IPS-20b (cell line): ENCODE measurements around the gene REC8.
"Not testable (repeated sequence)": the region's sequence is repeated elsewhere in the genome, so short reads cannot be mapped to it uniquely, and the experiment has no call there.

Experiments
- H3K27ac ChIP-seq: one replicate; pipeline ENCODE4 v1.5.1; 2013; ENCODE audit warnings: low read length
- H3K27me3 ChIP-seq: 2 replicates; pipeline ENCODE4 v1.6.1; 2013; ENCODE audit warnings: mild to moderate bottlenecking, low read length, inconsistent platforms; ENCODE audit not compliant: insufficient read depth
- H3K36me3 ChIP-seq: 2 replicates; pipeline ENCODE4 v1.6.1; 2013; ENCODE audit warnings: low read depth, mild to moderate bottlenecking, inconsistent platforms, low read length, moderate library complexity; ENCODE audit not compliant: insufficient read depth
- H3K4me1 ChIP-seq: 2 replicates; pipeline ENCODE4 v1.6.1; 2013; ENCODE audit warnings: mild to moderate bottlenecking, control low read depth, inconsistent platforms, low read length, moderate library complexity; ENCODE audit not compliant: insufficient read depth
- H3K4me3 ChIP-seq: 2 replicates; pipeline ENCODE4 v1.5.1; 2013; ENCODE audit warnings: mild to moderate bottlenecking, low read length, inconsistent platforms
- H3K9ac ChIP-seq: 2 replicates; pipeline ENCODE4 v1.6.1; 2013; ENCODE audit warnings: low read depth, mild to moderate bottlenecking, inconsistent platforms, low read length, moderate library complexity
- H3K9me3 ChIP-seq: 2 replicates; pipeline ENCODE4 v1.6.1; 2013; ENCODE audit warnings: mild to moderate bottlenecking, low read depth, low read length, inconsistent platforms; ENCODE audit not compliant: insufficient read depth

REC8 gene

DNA sequence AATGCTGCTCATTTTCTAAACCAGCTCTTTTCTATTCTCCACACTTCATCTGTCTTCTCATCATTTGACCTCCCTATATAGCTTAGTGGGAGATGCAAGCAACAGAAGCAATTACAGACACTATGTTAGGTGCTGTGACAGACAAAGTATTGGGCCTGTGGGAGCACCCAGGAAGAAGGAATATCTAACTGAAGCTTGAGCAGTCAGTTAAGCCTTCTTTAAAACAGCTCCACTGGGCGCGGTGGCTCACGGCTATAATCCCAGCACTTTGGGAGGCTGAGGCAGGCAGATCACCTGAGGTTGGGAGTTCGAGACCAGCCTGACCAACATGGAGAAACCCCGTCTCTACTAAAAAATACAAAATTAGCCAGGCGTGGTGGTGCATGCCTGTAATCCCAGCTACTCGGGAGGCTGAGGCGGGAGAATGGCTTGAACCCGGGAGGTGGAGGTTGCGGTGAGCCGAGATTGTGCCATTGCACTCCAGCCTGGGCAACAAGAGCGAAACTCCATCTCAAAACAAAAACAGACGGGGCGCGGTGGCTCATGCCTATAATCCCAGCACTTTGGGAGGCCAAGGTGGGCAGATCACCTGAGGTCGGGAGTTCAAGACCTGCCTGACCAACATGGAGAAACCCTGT lies 31.5 kb downstream of the REC8 start:
- Histone ChIP-seq H3K27ac (peak overlapping the region; percentile 13), H3K4me3 (peak overlapping the region; percentile 56), H3K36me3 (peaks cover 47% of the 10 kb centered on the region)
- not testable (repeated sequence) for H3K9me3 ChIP-seq, H3K27me3 ChIP-seq, H3K9ac ChIP-seq, H3K4me1 ChIP-seq

DNA sequence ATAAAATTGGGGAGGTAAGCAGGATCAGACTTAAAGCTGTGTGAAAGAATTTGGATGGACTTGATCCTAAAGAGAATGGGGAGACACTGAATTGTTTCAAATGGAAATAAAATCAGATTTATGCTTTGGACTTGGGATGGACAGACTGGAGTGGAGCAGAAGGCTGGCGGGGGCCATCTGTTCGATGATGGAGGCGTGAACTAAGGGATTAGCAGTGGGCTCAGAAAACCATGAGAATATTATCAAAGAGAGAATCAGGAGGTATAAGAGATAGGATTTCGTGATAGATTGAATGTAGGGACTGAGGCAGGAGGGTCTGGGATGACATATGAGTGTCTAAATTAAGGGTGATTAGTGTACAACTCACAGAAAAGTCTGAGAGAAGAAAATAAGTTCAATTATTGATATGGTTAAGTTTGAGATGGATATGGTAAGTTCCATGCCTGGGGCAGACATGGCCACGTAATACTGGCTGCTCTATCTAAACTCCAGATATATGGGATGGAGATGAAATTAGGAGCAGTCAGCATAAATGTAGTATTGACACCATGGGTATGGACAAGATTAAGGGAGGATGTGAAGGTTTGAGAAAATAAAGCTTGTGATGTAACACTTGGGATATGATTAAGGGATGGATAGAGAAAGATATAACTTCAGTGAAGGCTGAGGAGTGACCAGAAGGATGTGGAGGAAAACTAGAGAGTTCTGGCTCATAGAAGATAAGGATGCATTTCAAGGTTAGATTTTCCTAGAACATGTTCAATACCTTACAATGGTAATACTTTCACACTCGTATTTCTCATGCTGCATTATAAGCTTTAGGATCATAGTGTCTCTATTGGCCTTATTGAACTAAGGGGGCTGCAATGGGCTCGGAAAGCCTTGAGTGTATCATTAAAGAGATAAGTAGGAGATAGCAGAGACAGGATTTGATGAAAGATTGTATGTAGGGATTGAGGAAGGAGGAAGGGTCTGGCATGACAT lies 32.6 kb downstream of the REC8 start:
- H3K4me3 ChIP-seq, result no peak overlapping the region
- H3K9ac ChIP-seq, result no peak overlapping the region
- H3K27ac ChIP-seq, result no peak overlapping the region
- peaks cover 5% of the 10 kb centered on the region; the same call in 1 of the 2 replicates for H3K4me1 ChIP-seq
- no peaks in the 10 kb centered on the region for H3K27me3 ChIP-seq
- H3K9me3 ChIP-seq, result peaks cover 7% of the 10 kb centered on the region; the same call in 1 of the 2 replicates
- peaks cover 58% of the 10 kb centered on the region for H3K36me3 ChIP-seq

DNA sequence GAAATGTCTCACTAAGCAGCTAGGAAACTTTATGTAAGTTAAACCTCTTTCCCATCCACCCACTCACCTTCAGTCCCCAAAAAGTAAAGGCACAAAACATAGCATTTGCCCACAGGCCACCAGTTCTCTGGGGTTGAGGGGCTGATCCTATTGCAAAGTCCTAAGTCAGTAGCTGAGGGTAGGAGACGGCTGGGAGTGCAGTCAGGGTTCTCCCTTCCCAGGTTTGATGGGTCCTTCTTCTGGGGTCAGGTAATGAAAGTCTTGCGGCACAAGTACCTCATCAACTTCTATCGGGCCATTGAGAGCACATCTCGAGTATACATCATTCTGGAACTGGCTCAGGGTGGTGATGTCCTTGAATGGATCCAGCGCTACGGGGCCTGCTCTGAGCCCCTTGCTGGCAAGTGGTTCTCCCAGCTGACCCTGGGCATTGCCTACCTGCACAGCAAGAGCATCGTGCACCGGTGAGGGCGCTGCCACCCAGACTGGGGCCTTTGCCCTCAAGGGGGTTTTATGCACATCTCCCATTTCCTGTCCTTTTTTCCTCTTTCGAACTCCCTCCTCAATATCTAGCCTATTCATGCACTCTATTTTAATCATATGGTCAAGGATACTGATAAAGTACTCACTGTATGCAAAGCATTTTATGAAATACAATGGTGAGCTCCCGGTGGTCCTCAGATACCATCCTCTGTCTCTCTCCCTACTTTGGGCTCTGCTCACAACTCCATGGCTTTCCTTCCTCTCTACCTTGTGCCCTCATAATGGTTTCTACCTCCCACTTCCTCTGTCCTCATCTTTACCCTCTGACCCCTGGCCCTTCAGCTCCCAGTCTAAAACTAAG lies 34.6 kb downstream of the REC8 start:
- Histone ChIP-seq H3K36me3 (peaks cover 74% of the 10 kb centered on the region), H3K9ac (no peak overlapping the region), H3K4me3 (no peak overlapping the region), H3K4me1 (peaks cover 5% of the 10 kb centered on the region; the same call in 1 of the 2 replicates), H3K9me3 (peaks cover 3% of the 10 kb centered on the region; the same call in 1 of the 2 replicates), H3K27me3 (no peaks in the 10 kb centered on the region), H3K27ac (no peak overlapping the region)

DNA sequence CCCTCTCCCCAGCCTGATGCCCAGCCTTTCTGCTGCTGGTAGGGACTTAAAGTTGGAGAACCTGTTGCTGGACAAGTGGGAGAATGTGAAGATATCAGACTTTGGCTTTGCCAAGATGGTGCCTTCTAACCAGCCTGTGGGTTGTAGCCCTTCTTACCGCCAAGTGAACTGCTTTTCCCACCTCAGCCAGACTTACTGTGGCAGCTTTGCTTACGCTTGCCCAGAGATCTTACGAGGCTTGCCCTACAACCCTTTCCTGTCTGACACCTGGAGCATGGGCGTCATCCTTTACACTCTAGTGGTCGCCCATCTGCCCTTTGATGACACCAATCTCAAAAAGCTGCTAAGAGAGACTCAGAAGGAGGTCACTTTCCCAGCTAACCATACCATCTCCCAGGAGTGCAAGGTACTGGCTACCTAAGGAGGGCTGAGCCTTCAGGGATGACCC lies 35.2 kb downstream of the REC8 start:
- H3K36me3 ChIP-seq, result peaks cover 74% of the 10 kb centered on the region
- no peaks in the 10 kb centered on the region for H3K9me3 ChIP-seq

DNA sequence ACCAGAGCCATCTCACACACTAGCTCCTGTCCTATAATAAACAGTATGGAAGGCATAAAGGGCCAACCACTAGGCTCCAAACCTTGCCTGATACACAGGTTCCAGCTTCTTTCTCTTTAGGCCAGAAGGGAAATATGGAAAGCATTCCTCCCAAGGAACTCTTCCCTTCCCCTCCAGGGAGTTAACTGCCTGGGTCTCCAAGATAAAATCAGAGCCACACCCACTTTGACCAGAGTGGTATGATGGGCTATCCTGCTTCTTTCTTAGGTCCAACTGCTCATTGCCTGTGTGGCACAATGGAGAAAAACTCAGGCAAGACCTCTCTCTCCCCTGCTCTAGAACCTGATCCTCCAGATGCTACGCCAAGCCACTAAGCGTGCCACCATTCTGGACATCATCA lies 35.7 kb downstream of the REC8 start:
- Histone ChIP-seq H3K4me1 (peaks cover 5% of the 10 kb centered on the region; the same call in 1 of the 2 replicates), H3K27ac (no peak overlapping the region), H3K9me3 (no peaks in the 10 kb centered on the region), H3K4me3 (no peak overlapping the region), H3K27me3 (no peaks in the 10 kb centered on the region), H3K36me3 (peaks cover 74% of the 10 kb centered on the region), H3K9ac (no peak overlapping the region)

More for the DNA sequence above, 35.2 kb downstream of the REC8 start:
- H3K4me1 ChIP-seq, result peaks cover 5% of the 10 kb centered on the region; the same call in 1 of the 2 replicates
- H3K27ac ChIP-seq, result no peak overlapping the region
- no peak overlapping the region for H3K4me3 ChIP-seq
- no peaks in the 10 kb centered on the region for H3K27me3 ChIP-seq
- H3K9ac ChIP-seq, result no peak overlapping the region

DNA sequence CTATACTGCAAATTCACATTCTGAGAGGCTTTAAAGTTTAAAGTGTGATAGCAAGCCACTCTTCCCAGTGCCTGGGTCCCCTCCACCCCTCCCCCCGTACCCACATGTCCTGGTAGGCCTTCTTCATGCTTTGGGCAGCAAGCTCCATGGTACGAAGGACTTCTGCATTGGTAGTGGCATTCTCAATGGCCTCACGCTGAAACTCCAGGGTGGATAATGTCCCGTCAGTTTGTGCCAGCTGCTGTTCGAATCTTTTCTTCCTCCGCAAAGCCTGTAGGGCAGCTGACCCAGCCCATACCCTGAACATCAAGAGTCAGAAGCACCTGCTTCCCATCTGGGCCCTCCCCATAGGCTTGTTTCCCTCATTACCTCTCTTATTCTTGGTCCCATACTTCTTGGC lies 39.4 kb downstream of the REC8 start:
- Histone ChIP-seq H3K27me3 (no peaks in the 10 kb centered on the region), H3K4me3 (no peak overlapping the region), H3K27ac (no peak overlapping the region), H3K9me3 (no peaks in the 10 kb centered on the region), H3K9ac (no peak overlapping the region), H3K36me3 (peaks cover 58% of the 10 kb centered on the region), H3K4me1 (peaks cover 3% of the 10 kb centered on the region; the same call in 1 of the 2 replicates)

DNA sequence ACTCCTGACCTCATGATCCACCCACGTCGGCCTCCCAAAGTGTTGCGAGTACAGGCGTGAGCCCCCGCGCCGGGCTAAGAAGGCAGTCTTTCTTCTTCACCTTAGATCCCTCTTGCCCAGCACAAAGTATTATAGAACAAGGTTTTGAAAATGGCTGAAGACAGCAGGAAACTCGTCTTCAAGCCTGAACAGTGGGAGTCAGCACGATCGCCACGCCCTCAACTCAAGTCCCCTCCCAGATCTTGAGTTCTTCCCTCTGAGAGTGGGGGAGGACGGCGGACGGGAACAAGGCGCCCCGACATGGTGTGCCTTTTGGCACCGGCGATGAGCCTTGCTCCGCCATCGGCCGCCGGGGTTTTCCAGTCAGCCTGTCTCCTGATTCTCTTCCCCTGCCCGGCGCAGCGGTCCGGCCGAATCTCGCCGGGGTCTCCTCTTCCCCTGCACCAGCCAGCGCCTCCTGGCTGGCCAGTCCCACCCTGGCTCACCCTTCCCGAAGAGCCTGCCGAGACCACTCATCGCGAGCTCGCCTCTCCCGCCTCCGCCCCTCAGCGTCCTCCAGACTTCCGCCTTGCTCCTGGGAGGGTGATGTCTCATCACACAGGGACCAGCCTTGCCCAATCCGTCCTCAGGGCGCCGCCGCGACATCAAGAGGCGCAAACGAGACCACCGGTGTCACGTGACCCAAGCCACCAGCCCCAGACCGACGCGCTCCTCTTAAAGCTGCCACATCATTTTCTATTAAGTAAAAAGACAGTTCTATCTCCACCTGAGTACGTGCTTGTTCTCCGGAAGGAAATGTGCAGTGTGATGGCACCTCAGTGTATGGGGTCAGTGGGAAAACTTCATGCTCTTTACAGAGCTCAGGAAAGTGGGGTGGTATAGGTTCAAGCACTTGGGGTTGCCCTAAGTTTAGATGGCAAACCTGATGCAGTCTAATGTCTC lies 41.3 kb downstream of the REC8 start, which contains the start of gene CHMP4A:
CHMP4A (minus strand) TSS at position 565 of the 942 bp plus-strand sequence; CDS start at position 516, 49 bp downstream.
- Histone ChIP-seq H3K4me1 (peaks cover 3% of the 10 kb centered on the region; the same call in 1 of the 2 replicates), H3K27ac (peak within 1 kb of the TSS; percentile 93), H3K9me3 (no peaks in the 10 kb centered on the region), H3K9ac (peak within 1 kb of the TSS; percentile 88), H3K36me3 (peaks cover 43% of the 10 kb centered on the region), H3K27me3 (no peaks in the 10 kb centered on the region), H3K4me3 (peak within 1 kb of the TSS; percentile 86)

DNA sequence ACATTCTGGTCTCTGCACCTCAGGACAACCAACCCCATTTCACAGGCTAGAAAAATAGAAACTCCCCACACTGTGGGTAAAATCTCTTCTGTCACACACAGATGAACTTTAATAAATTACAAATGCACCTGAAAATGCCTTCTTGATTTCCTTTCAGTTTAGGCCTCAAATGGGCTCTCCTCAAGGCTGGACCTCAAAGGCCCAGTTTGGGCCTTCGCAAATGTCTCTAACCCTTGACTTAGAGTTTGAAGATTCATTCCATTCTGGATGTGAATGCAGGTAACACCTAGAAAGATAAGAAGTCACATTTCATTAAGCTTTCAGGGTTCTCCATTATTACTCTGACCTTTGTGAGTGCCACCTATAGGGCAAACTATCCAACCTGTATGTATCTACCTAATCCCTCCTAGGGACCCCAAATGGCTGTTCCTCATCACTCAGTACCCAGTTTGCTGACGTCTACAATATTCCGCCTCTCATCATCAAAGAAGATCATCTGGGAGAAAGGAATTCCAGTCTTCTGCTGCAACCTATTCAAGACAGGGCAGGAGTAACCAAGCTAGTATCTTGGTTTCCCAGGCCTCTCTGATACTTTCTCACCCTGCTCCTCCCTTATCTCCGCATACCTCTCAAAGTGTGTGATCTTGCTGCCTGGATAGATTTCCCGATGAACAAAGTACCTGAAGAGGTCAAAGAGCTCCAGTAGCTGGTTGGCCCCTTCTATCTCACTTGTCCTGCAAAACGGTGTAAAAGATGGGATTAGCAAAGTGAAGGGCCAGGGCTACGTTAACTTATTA lies 42.2 kb downstream of the REC8 start:
- Histone ChIP-seq H3K4me3 (peak overlapping the region; percentile 86), H3K27ac (peak overlapping the region; percentile 63), H3K4me1 (peaks cover 3% of the 10 kb centered on the region; the same call in 1 of the 2 replicates), H3K9ac (peak overlapping the region; percentile 88; the same call in 1 of the 2 replicates), H3K36me3 (peaks cover 38% of the 10 kb centered on the region), H3K9me3 (no peaks in the 10 kb centered on the region), H3K27me3 (no peaks in the 10 kb centered on the region)

DNA sequence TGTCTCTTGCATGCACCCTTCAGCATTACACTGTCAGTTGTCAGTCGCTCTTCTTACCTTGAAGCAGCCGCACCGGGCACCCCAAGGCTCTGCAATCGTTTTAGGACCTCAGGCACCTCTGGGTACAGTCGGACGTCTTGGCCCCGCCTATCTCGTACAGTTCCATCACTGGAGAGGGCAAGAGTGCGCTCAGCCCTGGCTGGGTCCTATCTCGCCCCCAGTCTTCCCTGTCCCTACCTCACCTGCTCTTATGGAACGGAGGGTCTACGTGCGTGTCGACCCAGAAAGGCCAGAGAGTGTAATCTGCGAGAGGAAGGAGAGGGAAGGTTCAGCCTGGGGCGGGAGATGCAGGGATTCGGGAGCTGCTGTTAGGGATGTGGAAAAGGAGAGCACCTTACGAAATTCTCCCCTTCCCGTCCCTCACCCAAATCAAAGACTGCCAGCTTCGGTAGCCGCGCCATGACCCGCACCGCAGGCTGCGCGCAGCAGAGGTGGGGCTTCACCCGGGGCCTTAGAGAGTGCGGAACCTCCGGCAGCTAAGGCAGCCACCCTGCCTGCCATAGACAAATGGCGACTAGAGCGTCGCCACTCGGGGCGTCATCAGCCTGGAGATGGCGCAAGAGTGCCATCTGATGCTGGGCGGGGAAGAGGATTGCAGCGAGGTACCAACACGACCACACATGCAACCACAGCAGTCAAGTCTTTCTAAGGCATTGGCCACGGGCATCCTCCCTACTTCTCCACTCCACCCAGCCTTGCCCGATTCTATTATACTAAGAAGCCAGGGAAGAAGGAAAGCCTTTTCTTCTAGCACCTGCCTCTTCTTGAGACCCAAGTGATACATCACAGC lies 43.8 kb downstream of the REC8 start, which contains the start of gene MDP1:
MDP1 (minus strand) TSS at position 572 of the 850 bp plus-strand sequence; CDS start at position 461, 111 bp downstream.
- Histone ChIP-seq H3K9ac (peak within 1 kb of the TSS; percentile 89), H3K4me1 (peaks cover 3% of the 10 kb centered on the region; the same call in 1 of the 2 replicates), H3K36me3 (peaks cover 21% of the 10 kb centered on the region), H3K4me3 (peak within 1 kb of the TSS; percentile 95), H3K27ac (peak within 1 kb of the TSS; percentile 45), H3K9me3 (no peaks in the 10 kb centered on the region), H3K27me3 (no peaks in the 10 kb centered on the region)
